ENCODE results near the gene CCP110.

- TF ChIP-seq POLR2AphosphoS5 (IDR thresholded peaks at IDR 0.05; ENCODE audit: low read depth) = no peak
- TF ChIP-seq CTCF (conservative IDR thresholded peaks at IDR 0.05; ENCODE audit: low read depth in 2 of 2) = no peak
- TF ChIP-seq EZH2 (IDR thresholded peaks at IDR 0.05; ENCODE audit: low read depth, unreplicated experiment) = no peak
- TF ChIP-seq REST (IDR thresholded peaks at IDR 0.05; ENCODE audit: unreplicated experiment) = no peak
- TF ChIP-seq EZH2phosphoT487 (IDR thresholded peaks at IDR 0.05; ENCODE audit: unreplicated experiment) = no peak
Observed at GRCh38 chr16:19507867-19508266, 15.9 kb upstream of the CCP110 start.

Data from GM23338 (cell line).